Body of pancreas (tissue), 4 donors: Measurements from ENCODE around the gene DIAPH3. TPM values are rescaled to one million over a fixed set of nuclear protein-coding genes. Genes with fewer than 3 reads are reported as not detected.
A peak's percentile ranks its signal among the peaks of the same experiment; 100 is the strongest.

Source experiments
- ATAC-seq: fragments of 150-250 bp; one replicate; pipeline ENCODE4 v1.9.1; 2016
- DNase-seq, 4 donors: peaks; one replicate each; pipeline ENCODE4 v3.0.0-alpha.2; 2019
- H3K27ac ChIP-seq, 4 donors: fragments of 200-600 bp; sonication (generic); 1 replicate in 3 of 4; 2 replicates in 1 of 4; pipeline versions ENCODE4 v1.5.1 to v1.6.1; 2016 to 2019; ENCODE audit warnings: mild to moderate bottlenecking in 1 of 4, mixed read lengths in 1 of 4, moderate library complexity in 1 of 4
- H3K27me3 ChIP-seq, 2 donors: fragments of 200-600 bp; sonication (generic); one replicate each; pipeline ENCODE4 v1.6.0; 2016; ENCODE audit warnings: mild to moderate bottlenecking in 1 of 2
- H3K36me3 ChIP-seq, 2 donors: fragments of 200-600 bp; sonication (generic); replicated peaks in 1 of 2; 2 replicates each; pipeline ENCODE4 v1.5.1; 2016; ENCODE audit warnings: low read depth in 2 of 2; ENCODE audit not compliant: insufficient read depth in 1 of 2
- H3K4me1 ChIP-seq: fragments of 200-600 bp; sonication (generic); one replicate; pipeline ENCODE4 v1.6.0; 2016
- H3K4me3 ChIP-seq, 2 donors: fragments of 200-600 bp; sonication (generic); 1 replicate in 1 of 2; 2 replicates in 1 of 2; pipeline ENCODE4 v1.5.1; 2016 to 2019
- H3K9me3 ChIP-seq, 3 donors: fragments of 200-600 bp; sonication (generic); 1 replicate in 2 of 3; 2 replicates in 1 of 3; pipeline ENCODE4 v1.5.1; 2016
- POLR2A ChIP-seq, 3 donors: fragments of 450-650 bp; IDR thresholded peaks; one replicate each; pipeline ENCODE4 v1.6.1; 2016; ENCODE audit warnings: antibody characterized with exemption in 3 of 3, mild to moderate bottlenecking in 2 of 3
- WGBS, 2 donors: methylation state at CpG; one replicate each; pipeline ENCODE4 v1.1.5; 2017; 5-methylcytosine and 5-hydroxymethylcytosine counted together
- intact Hi-C: fragments of 100-400 bp; cut with DNase I; formaldehyde crosslinking; loops from one replicate; pipeline ENCODE4 v1.15.1; 2023
- total RNA-seq, 2 donors: library from RNA; depleted of rRNA; stranded (reverse); fragments of >200 nt; gene quantifications; one replicate each; pipeline ENCODE4 v1.1.0, GENCODE V29; 2016
- TF ChIP-seq, protein P1 (sequence below), 7 experiments: fragments of 450-650 bp in 4 of 7; fragments of 200-600 bp in 3 of 7; sonication (generic) in 3 of 7; IDR thresholded peaks; one replicate each; pipeline ENCODE4 v1.5.1; 2016 to 2019; ENCODE audit warnings: antibody characterized with exemption in 7 of 7

The DIAPH3 gene
- total RNA-seq, 2 donors from 2014 or later, result 0.33 to 0.78 TPM

DNA sequence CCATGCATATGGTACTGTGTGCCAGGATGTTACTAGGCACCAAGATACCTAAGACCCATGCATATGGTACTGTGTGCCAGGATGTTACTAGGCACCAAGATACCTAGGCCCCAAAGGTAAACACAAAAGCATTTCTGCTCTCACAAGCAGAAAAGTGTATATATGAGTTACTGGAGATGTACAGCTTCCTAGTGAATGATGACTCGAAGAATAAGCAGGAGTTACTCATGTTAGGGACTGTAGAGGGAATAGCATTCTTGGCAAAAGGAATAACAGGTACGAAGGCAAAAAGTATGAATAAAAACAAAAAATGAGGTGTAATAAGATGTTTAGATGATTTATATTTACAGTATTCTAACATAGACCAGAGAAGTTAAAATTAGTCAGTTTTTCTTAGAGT lies 383.7 kb downstream of the DIAPH3 start:
- intact Hi-C loops, result no loop called here
- no peaks in the 10 kb centered on the region for H3K36me3 ChIP-seq
- DNase-seq, result no peak
- H3K27ac ChIP-seq, result no peak overlapping the region
- no peaks in the 10 kb centered on the region for H3K4me1 ChIP-seq
- H3K27me3 ChIP-seq, result no peaks in the 10 kb centered on the region
- ATAC-seq, result no peak
- 91% methylated on average over 2 of the region's 2 CpGs for WGBS, 2 donors
- H3K9me3 ChIP-seq, result no peaks in the 10 kb centered on the region
- H3K4me3 ChIP-seq, result no peak overlapping the region
- no peak for TF ChIP-seq POLR2A (IDR thresholded peaks at IDR 0.05)
- TF ChIP-seq, protein P1, sequence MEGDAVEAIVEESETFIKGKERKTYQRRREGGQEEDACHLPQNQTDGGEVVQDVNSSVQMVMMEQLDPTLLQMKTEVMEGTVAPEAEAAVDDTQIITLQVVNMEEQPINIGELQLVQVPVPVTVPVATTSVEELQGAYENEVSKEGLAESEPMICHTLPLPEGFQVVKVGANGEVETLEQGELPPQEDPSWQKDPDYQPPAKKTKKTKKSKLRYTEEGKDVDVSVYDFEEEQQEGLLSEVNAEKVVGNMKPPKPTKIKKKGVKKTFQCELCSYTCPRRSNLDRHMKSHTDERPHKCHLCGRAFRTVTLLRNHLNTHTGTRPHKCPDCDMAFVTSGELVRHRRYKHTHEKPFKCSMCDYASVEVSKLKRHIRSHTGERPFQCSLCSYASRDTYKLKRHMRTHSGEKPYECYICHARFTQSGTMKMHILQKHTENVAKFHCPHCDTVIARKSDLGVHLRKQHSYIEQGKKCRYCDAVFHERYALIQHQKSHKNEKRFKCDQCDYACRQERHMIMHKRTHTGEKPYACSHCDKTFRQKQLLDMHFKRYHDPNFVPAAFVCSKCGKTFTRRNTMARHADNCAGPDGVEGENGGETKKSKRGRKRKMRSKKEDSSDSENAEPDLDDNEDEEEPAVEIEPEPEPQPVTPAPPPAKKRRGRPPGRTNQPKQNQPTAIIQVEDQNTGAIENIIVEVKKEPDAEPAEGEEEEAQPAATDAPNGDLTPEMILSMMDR (IDR thresholded peaks at IDR 0.05), result no peak

DNA sequence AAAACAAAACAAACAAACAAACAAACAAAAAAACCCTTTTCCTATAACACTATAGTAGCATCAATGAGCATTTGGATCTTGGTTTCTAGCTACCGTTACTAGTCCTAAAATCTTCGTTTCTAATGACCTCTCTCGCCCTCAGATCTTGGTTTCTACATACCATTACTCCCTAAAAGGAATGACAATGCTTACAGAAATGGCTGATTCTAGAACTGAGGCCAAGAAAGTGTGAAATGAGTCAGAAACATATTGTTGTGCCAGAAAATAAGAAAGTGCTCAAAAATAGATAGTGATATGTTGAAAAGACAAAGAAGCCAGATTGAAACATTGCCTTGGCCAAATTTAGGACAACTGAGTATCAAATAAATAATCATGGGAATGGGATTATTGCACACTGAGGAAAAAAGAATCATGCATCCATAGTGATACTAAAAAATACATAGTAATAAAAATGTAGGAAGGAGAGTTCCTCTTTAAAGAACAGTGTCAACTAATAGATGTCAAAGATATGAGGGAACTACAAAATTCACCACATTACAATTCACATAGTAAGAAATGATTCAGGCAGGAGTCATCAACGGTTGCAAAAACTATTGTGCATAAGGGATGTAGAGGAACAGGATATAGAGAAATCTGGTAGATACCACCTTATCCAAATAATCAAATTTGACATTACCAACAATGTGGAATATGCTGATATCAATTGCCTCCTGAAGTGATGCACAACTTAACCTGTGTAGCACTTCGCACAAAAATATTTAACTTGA lies 386.6 kb downstream of the DIAPH3 start:
- TF ChIP-seq POLR2A (IDR thresholded peaks at IDR 0.05), result no peak
- TF ChIP-seq, protein P1 (IDR thresholded peaks at IDR 0.05), result no peak
- DNase-seq (no peak), ATAC-seq (no peak)
- no peaks in the 10 kb centered on the region for H3K36me3 ChIP-seq
- H3K27ac ChIP-seq, result no peak overlapping the region
- intact Hi-C loops, result no loop called here
- no peak overlapping the region for H3K4me3 ChIP-seq
- no peaks in the 10 kb centered on the region for H3K27me3 ChIP-seq
- no peaks in the 10 kb centered on the region for H3K4me1 ChIP-seq
- WGBS, 2 donors, result 92 to 93% methylated on average over 5 of the region's 5 CpGs
- no peaks in the 10 kb centered on the region for H3K9me3 ChIP-seq

DNA sequence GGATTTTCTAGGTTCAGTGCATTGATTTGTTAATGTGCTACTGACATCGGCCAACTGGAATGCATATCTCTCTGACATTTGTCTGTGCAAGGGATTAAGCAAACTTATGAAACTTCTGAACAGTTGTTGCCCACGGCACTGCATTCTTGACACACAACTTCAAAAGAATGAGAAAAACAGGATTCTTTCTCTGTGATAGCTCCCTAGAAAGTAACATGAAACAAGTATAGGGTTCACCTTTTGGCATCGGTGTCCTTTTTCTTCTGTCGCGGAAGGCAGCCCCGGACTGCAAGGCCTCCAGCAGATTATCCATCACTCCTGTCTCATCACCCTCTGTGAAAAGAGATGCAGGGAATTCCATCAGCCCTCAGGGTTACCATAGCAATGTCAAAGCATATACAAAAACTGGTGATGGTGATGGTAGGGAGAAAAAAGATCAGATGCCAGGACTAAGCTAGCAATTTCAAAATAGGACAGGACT lies 389.2 kb downstream of the DIAPH3 start:
- Histone ChIP-seq H3K27ac (no peak overlapping the region), H3K4me3 (no peak overlapping the region), H3K9me3 (no peaks in the 10 kb centered on the region), H3K36me3 (no peaks in the 10 kb centered on the region), H3K27me3 (no peaks in the 10 kb centered on the region), H3K4me1 (peaks cover 10% of the 10 kb centered on the region)
- no peak for ATAC-seq
- intact Hi-C loops, result no loop called here
- DNase-seq, result no peak
- TF ChIP-seq POLR2A (IDR thresholded peaks at IDR 0.05), result no peak
- TF ChIP-seq, protein P1 (IDR thresholded peaks at IDR 0.05), result no peak
- WGBS, 2 donors, result 61 to 68% methylated on average over 6 of the region's 6 CpGs

DNA sequence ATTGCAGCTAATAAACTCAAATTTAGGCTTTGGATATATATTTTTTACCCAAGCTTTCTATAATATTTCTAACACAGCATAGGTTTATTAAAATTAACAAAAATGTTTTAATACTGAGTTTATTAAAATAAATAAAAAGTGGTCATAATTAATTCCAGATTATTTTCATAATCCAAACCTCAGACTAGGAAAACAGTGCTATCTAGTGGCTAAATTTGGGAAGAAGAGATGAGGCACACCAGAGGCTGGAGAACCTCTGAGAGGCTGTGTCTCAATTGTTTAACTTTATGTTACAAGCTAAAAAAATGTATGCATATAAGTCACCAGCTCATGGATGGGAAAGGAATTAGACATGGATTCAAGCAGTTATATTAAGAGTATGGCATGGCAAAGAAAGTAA lies 392.5 kb downstream of the DIAPH3 start:
- no peaks in the 10 kb centered on the region for H3K36me3 ChIP-seq
- no peaks in the 10 kb centered on the region for H3K27me3 ChIP-seq
- TF ChIP-seq, protein P1 (IDR thresholded peaks at IDR 0.05), result peak; percentile 14 to 60 (median 45)
- no peak for TF ChIP-seq POLR2A (IDR thresholded peaks at IDR 0.05)
- DNase-seq (no peak), ATAC-seq (peak; percentile 56)
- H3K4me3 ChIP-seq, result no peak overlapping the region
- H3K27ac ChIP-seq, result no peak overlapping the region
- no peaks in the 10 kb centered on the region for H3K9me3 ChIP-seq
- intact Hi-C loops, result no loop called here
- peaks cover 10% of the 10 kb centered on the region for H3K4me1 ChIP-seq

DNA sequence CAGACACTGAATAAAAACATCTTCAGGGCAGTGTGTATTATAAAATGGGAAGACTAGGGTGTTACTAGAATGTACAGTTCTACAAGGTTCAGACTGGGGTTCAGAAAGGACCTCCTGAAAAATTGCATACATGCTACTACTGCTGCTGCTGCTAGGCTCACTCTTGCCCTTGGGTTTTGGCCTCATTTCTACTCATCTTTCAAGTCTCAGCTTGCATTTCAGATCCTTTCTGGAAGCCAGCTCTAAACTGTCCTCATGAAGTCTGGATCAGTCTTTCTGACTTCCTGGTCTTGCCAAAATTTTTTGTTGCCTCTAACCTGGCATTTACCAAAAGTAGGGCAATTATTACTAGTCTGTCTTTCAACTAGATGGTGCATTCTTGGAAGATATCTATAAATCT lies 393.3 kb downstream of the DIAPH3 start:
- Histone ChIP-seq H3K4me3 (no peak overlapping the region), H3K27ac (no peak overlapping the region), H3K27me3 (no peaks in the 10 kb centered on the region), H3K36me3 (no peaks in the 10 kb centered on the region), H3K4me1 (peaks cover 10% of the 10 kb centered on the region), H3K9me3 (no peaks in the 10 kb centered on the region)
- intact Hi-C loops, result no loop called here
- TF ChIP-seq POLR2A (IDR thresholded peaks at IDR 0.05), result no peak
- TF ChIP-seq, protein P1 (IDR thresholded peaks at IDR 0.05), result no peak
- no peak for ATAC-seq
- no peak for DNase-seq
